HCT116 (cell line): Measurements from ENCODE around the gene MUSK. TPM values are rescaled to one million over a fixed set of nuclear protein-coding genes. Genes with fewer than 3 reads are reported as not detected.
A peak's percentile ranks its signal among the peaks of the same experiment; 100 is the strongest.

Experiments
- ATAC-seq: fragments of 200-7000 bp; cut with Tn5 transposase; 2 replicates; pipeline ENCODE4 v1.9.1; 2020; ENCODE audit warnings: mild to moderate bottlenecking, moderate library complexity
- BruUV-seq: library from RNA; stranded (reverse); fragments of 400-500 nt; replicated peaks from 2 replicates; lab custom pipeline; 2021; lab: Mats Ljungman, UMichigan
- CTCF ChIA-PET: fragments of 300-600 bp; sonication (Branson Sonifier 250); formaldehyde crosslinking; loops from one replicate; lab custom pipeline; 2021; ENCODE audit warnings: antibody characterized with exemption; lab: Charles Lee
- POLR2A ChIA-PET: fragments of 300-600, 350-600 bp; sonication (Branson Sonifier 250); formaldehyde crosslinking; loops from one replicate; lab custom pipeline; 2021; ENCODE audit warnings: antibody characterized with exemption; lab: Charles Lee
- RAD21 ChIA-PET, 2 experiments: fragments of 300-600 bp; sonication (Branson Sonifier 250); formaldehyde crosslinking; loops; one replicate each; lab custom pipeline; 2023; ENCODE audit warnings: low total read pairs in 2 of 2; ENCODE audit not compliant: uncharacterized antibody in 2 of 2, unreplicated experiment in 2 of 2, low non-redundant PET in 1 of 2; lab: Charles Lee
- DNase-seq: peaks from one replicate; pipeline ENCODE4 v3.0.0-alpha.2; 2010; ENCODE audit warnings: low read depth, low spot score
- H2AFZ ChIP-seq: fragments of 200-600 bp; shearing (Covaris generic), sonication (generic); 2 replicates; pipeline ENCODE4 v1.6.1; 2017; ENCODE audit warnings: low read depth, mixed run types, mixed read lengths, antibody characterized with exemption, low read length; ENCODE audit not compliant: poor library complexity, severe bottlenecking
- H3K27ac ChIP-seq: 2 replicates; pipeline ENCODE4 v1.5.1; 2012; ENCODE audit warnings: low read depth, low read length
- H3K27me3 ChIP-seq: fragments of 200-600 bp; sonication (generic); 2 replicates; pipeline ENCODE4 v1.6.1; 2016; ENCODE audit warnings: mixed run types, low read length, mixed read lengths; ENCODE audit not compliant: insufficient read depth
- H3K36me3 ChIP-seq, 2 experiments: fragments of 200-500 bp in 1 of 2; fragments of 200-600 bp in 1 of 2; sonication (Bioruptor generic) in 1 of 2; sonication (generic) in 1 of 2; 2 replicates each; pipeline versions ENCODE4 v1.5.1 to v1.6.1; 2014 to 2016; ENCODE audit warnings: low read length in 2 of 2, inconsistent platforms in 1 of 2, mixed read lengths in 1 of 2, mixed run types in 1 of 2; ENCODE audit not compliant: insufficient read depth in 2 of 2, control insufficient read depth in 1 of 2
- H3K4me1 ChIP-seq, 2 experiments: fragments of 200-600 bp in 1 of 2; sonication (generic) in 1 of 2; 2 replicates each; pipeline versions ENCODE4 v1.5.1 to v1.6.1; 2012 to 2017; ENCODE audit warnings: low read length in 2 of 2, inconsistent platforms in 1 of 2, mild to moderate bottlenecking in 1 of 2, mixed read lengths in 1 of 2, mixed run types in 1 of 2, moderate library complexity in 1 of 2; ENCODE audit not compliant: insufficient read depth in 2 of 2, control insufficient read depth in 1 of 2
- H3K4me2 ChIP-seq: fragments of 200-600 bp; sonication (generic); 2 replicates; pipeline ENCODE4 v1.6.1; 2017; ENCODE audit warnings: mixed run types, low read length, mixed read lengths
- H3K4me3 ChIP-seq, 2 experiments: fragments of 200-600 bp in 1 of 2; sonication (generic) in 1 of 2; replicated peaks in 1 of 2; 2 replicates each; pipeline ENCODE4 v1.5.1; 2011 to 2016; ENCODE audit warnings: low read length in 2 of 2, control low read depth in 1 of 2, low read depth in 1 of 2, mild to moderate bottlenecking in 1 of 2, mixed read lengths in 1 of 2, mixed run types in 1 of 2
- H3K79me2 ChIP-seq: fragments of 200-600 bp; sonication (generic); 2 replicates; pipeline ENCODE4 v1.6.1; 2017; ENCODE audit warnings: mild to moderate bottlenecking, mixed run types, low read length, moderate library complexity, mixed read lengths; ENCODE audit not compliant: insufficient read depth
- H3K9ac ChIP-seq: fragments of 200-600 bp; sonication (generic); 2 replicates; pipeline ENCODE4 v1.6.1; 2016; ENCODE audit warnings: low read length, mixed read lengths
- H3K9me2 ChIP-seq: fragments of 200-600 bp; sonication (generic), shearing (Covaris generic); 2 replicates; pipeline ENCODE4 v1.6.1; 2017; ENCODE audit warnings: mixed run types, mild to moderate bottlenecking, moderate library complexity; ENCODE audit not compliant: insufficient read depth
- H3K9me3 ChIP-seq, 2 experiments: fragments of 200-500 bp in 1 of 2; fragments of 200-600 bp in 1 of 2; sonication (Bioruptor generic) in 1 of 2; sonication (generic) in 1 of 2; 2 replicates each; pipeline ENCODE4 v1.6.1; 2014 to 2017; ENCODE audit warnings: low read length in 2 of 2, mixed read lengths in 2 of 2, inconsistent platforms in 1 of 2, low read depth in 1 of 2, mild to moderate bottlenecking in 1 of 2, mixed run types in 1 of 2, moderate library complexity in 1 of 2; ENCODE audit not compliant: control insufficient read depth in 1 of 2, insufficient read depth in 1 of 2
- H4K20me1 ChIP-seq: fragments of 200-600 bp; sonication (generic), shearing (Covaris generic); 2 replicates; pipeline ENCODE4 v1.6.1; 2017; ENCODE audit warnings: mixed run types, mild to moderate bottlenecking, moderate library complexity; ENCODE audit not compliant: insufficient read depth
- ATF3 ChIP-seq: IDR thresholded peaks from 2 replicates; pipeline ENCODE4 v1.6.1; 2012
- CBX3 ChIP-seq: IDR thresholded peaks from 2 replicates; pipeline ENCODE4 v1.6.1; 2012; ENCODE audit warnings: low read depth
- CTCF ChIP-seq, 3 experiments: fragments of 200-600 bp in 1 of 3; sonication (generic) in 1 of 3; IDR thresholded peaks in 2 of 3; conservative IDR thresholded peaks in 1 of 3; 2 replicates each; pipeline ENCODE4 v1.5.1; 2012 to 2017; ENCODE audit warnings: low read depth in 2 of 3, low read length in 2 of 3, antibody characterized with exemption in 1 of 3, borderline replicate concordance in 1 of 3, control low read depth in 1 of 3, mild to moderate bottlenecking in 1 of 3, mixed read lengths in 1 of 3, mixed run types in 1 of 3, moderate library complexity in 1 of 3; ENCODE audit not compliant: insufficient read depth in 1 of 3
- EZH2 ChIP-seq: fragments of 200-600 bp; sonication (generic); IDR thresholded peaks from 2 replicates; pipeline ENCODE4 v1.6.1; 2017; ENCODE audit warnings: antibody characterized with exemption, mixed run types
- EZH2phosphoT487 ChIP-seq: fragments of 200-600 bp; IDR thresholded peaks from 2 replicates; pipeline ENCODE4 v1.6.1; 2018; ENCODE audit warnings: antibody characterized with exemption, borderline replicate concordance
- JUND ChIP-seq: IDR thresholded peaks from 2 replicates; pipeline ENCODE4 v1.6.1; 2012
- POLR2AphosphoS5 ChIP-seq: IDR thresholded peaks from 2 replicates; pipeline ENCODE4 v1.6.1; 2011; ENCODE audit warnings: mild to moderate bottlenecking, low read depth, low read length, moderate library complexity
- RAD21 ChIP-seq: IDR thresholded peaks from 2 replicates; pipeline ENCODE4 v1.6.1; 2012; ENCODE audit warnings: low read depth, mild to moderate bottlenecking
- SP1 ChIP-seq: IDR thresholded peaks from 2 replicates; pipeline ENCODE4 v1.6.1; 2012; ENCODE audit warnings: low read depth
- intact Hi-C: fragments of 100-400 bp; cut with micrococcal nuclease; formaldehyde crosslinking; loops from 2 replicates; pipeline ENCODE4 v1.10.0; 2022
- total RNA-seq: library from RNA; stranded (reverse); gene quantifications from one replicate; pipeline ENCODE4 v1.2.1, GENCODE V29; 2021; ENCODE audit not compliant: unreplicated experiment

The MUSK gene
- total RNA-seq, 1 experiment from 2014 or later, result not detected

GRCh38 chr9:110842169-110842568, 173.6 kb downstream of the MUSK start:
- ATAC-seq, result peak; percentile 95
- Histone ChIP-seq H2AFZ (peak overlapping the region; percentile 71), H3K9me3 (no peaks in the 10 kb centered on the region), H3K4me1 (peaks cover 0 to 6% of the 10 kb centered on the region in 2 experiments; a peak in 1 of 4 replicates), H3K9ac (no peak overlapping the region), H3K4me2 (peak overlapping the region; percentile 28), H3K27me3 (no peaks in the 10 kb centered on the region), H4K20me1 (no peaks in the 10 kb centered on the region), H3K9me2 (no peaks in the 10 kb centered on the region), H3K36me3 (no peaks in the 10 kb centered on the region), H3K4me3 (no peak overlapping the region), H3K27ac (no peak overlapping the region), H3K79me2 (no peaks in the 10 kb centered on the region)
- BruUV-seq, result no TSS peak
- ChIA-PET RAD21 (no interaction called here), CTCF (no interaction called here), POLR2A (no interaction called here)
- peak; percentile 40 for DNase-seq
- TF ChIP-seq CBX3, result no peak
- peak; percentile 61 for TF ChIP-seq RAD21
- TF ChIP-seq CTCF (IDR thresholded peaks at IDR 0.05 in 2 of 3, conservative IDR thresholded peaks at IDR 0.05 in 1 of 3; ENCODE audit: borderline replicate concordance in 1 of 3, insufficient read depth in 1 of 3, low read depth in 2 of 3, low read length in 2 of 3), result peak; percentile 29 to 50 (median 39); a peak in 3 of 6 replicates
- TF ChIP-seq JUND, result no peak
- no peak for TF ChIP-seq SP1
- intact Hi-C loops, result no loop called here

- H3K36me3 ChIP-seq, result no peaks in the 10 kb centered on the region
- H3K4me3 ChIP-seq, result no peak overlapping the region
- no peak for DNase-seq
- no peaks in the 10 kb centered on the region for H3K9me3 ChIP-seq
- ChIA-PET CTCF (no interaction called here), RAD21 (no interaction called here), POLR2A (no interaction called here)
- H3K4me2 ChIP-seq, result no peak overlapping the region
- intact Hi-C loops, result no loop called here
- 0 out of 2 replicates have a peak, but pooled peaks cover 2% of the 10 kb centered on the region for H3K9me2 ChIP-seq
- H2AFZ ChIP-seq, result peak overlapping the region; percentile 71
- peaks cover 0 to 6% of the 10 kb centered on the region in 2 experiments; a peak in 1 of 4 replicates for H3K4me1 ChIP-seq
- BruUV-seq, result no TSS peak
- no peaks in the 10 kb centered on the region for H4K20me1 ChIP-seq
- no peak for TF ChIP-seq ATF3
- no peak for TF ChIP-seq EZH2
- no peak for TF ChIP-seq POLR2AphosphoS5
- TF ChIP-seq EZH2phosphoT487, result no peak
- H3K27ac ChIP-seq, result no peak overlapping the region
- no peak overlapping the region for H3K9ac ChIP-seq
- no peaks in the 10 kb centered on the region for H3K79me2 ChIP-seq
- ATAC-seq, result no peak
- no peaks in the 10 kb centered on the region for H3K27me3 ChIP-seq
Observed at GRCh38 chr9:110842986-110843385, 174.4 kb downstream of the MUSK start.
